ENCODE results near the gene ZNF670.
"Not testable (repeated sequence)": the region's sequence is repeated elsewhere in the genome, so short reads cannot be mapped to it uniquely, and the experiment has no call there.

The ZNF670 gene

DNA sequence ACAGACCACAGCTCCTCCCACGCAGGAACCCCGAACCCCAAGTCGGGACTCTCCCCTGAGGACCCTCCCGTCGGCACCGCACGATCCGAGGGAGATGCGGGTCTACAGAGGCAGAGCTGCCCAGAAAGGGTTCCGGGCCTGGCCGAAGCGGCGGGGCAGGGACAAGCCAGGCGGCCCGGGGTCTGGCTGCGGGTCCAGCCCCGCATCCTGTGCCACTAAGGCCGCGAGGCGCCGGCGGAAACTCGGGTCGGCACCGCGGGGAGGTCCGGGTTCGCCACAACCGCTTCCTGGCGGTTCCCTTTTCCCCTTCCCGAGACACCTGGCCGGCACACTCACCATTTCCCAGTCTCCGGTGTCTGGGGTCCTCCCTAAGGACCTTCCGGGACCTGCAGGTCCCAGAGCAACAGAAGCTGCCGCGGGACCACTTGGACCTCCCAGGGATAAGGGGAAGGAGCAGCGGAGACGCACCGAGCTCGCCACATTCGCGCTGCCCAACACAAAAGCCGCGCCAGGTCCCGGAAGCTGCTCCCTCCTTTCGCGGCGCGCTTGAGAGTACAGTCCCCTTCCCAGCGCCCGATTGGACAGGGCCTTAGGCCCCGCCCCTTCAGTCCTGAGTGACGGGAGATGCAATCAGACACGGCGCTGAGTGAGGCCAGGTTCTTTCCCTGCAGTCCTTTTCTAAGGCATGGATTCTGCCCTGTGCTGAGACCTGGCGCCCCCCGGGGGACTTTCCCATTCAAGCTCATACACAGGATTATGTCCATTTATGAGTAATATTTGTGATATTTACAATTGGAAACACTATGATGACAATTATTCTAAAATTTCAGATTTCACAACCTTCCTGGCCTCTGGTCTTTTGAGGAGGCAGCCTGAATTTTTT is at the start of gene ZNF670:
ZNF670 (minus strand) TSS at position 554 of the 883 bp plus-strand sequence; CDS start at position 339, 215 bp downstream.
- TF ChIP-seq, protein P1, sequence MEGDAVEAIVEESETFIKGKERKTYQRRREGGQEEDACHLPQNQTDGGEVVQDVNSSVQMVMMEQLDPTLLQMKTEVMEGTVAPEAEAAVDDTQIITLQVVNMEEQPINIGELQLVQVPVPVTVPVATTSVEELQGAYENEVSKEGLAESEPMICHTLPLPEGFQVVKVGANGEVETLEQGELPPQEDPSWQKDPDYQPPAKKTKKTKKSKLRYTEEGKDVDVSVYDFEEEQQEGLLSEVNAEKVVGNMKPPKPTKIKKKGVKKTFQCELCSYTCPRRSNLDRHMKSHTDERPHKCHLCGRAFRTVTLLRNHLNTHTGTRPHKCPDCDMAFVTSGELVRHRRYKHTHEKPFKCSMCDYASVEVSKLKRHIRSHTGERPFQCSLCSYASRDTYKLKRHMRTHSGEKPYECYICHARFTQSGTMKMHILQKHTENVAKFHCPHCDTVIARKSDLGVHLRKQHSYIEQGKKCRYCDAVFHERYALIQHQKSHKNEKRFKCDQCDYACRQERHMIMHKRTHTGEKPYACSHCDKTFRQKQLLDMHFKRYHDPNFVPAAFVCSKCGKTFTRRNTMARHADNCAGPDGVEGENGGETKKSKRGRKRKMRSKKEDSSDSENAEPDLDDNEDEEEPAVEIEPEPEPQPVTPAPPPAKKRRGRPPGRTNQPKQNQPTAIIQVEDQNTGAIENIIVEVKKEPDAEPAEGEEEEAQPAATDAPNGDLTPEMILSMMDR (IDR thresholded peaks at IDR 0.05; ENCODE audit: low read depth, low read length) = no peak
- H3K4me3 ChIP-seq (ENCODE audit: low read depth, low read length) = peak within 1 kb of the TSS; percentile 93

GRCh38 chr1:247127519-247128282 is 49.1 kb upstream of the ZNF670 start:
- peak overlapping the region; percentile 24 for H3K4me3 ChIP-seq (ENCODE audit: low read depth, low read length)

- not testable (repeated sequence) for H3K4me3 ChIP-seq (ENCODE audit: low read depth, low read length)
These were observed 48.0 kb upstream of the ZNF670 start for GRCh38 chr1:247126601-247127000.

DNA sequence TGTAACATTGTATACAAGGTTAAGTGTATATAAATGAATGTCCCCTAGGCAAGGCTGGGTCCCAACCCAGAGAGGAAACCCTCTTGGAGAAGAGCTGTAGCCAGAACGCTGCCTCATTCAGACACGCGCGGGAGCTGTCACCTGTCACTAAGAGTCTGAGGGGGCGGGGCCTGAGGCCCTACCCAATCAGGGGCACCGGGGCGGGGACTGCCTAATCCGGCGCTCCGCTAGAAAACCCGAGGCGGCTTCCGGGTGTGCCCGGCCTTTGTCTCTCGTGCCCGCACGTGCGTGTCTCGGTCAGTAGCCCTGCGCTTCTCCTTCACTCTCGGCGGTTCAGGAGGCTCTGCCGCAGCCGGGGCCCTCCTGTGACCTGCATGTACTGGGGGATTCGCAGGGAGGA is 47.6 kb upstream of the ZNF670 start:
- not testable (repeated sequence) for H3K4me3 ChIP-seq (ENCODE audit: low read depth, low read length)

- TF ChIP-seq, protein P1 (IDR thresholded peaks at IDR 0.05; ENCODE audit: low read depth, low read length) = no peak
- H3K4me3 ChIP-seq (ENCODE audit: low read depth, low read length) = no peak overlapping the region
These were observed 42.8 kb upstream of the ZNF670 start for GRCh38 chr1:247121382-247121781.

- not testable (repeated sequence) for H3K4me3 ChIP-seq (ENCODE audit: low read depth, low read length)
These were observed 41.7 kb upstream of the ZNF670 start for GRCh38 chr1:247120408-247120668.

- no peak overlapping the region for H3K4me3 ChIP-seq (ENCODE audit: low read depth, low read length)
- TF ChIP-seq, protein P1 (IDR thresholded peaks at IDR 0.05; ENCODE audit: low read depth, low read length) = no peak
These were observed 41.2 kb upstream of the ZNF670 start for GRCh38 chr1:247119600-247120407.

DNA sequence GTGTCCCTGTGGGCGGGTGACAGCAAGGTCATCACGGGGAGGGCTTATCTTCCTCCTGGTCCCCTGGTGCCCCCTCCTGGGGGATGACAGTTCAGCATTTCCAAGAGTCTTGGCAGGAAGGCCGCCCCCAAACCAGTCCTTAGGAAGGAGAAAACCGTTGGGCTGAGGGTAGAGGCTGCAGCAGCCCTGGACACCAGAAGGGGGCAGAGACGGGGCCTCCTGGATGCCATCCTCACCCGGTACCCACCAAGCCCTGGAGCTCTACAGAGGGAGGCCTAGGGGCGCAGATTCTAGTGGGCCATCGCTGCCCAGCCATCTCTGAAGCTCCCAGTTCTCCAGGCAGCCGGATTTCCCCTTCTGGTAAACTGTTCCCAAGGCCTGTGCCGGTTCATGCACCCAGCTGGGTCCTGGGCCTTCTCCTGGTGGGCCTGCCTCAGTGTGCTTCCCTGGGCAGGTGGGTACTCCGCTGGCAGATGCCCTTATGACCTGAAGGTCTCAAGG is 40.4 kb upstream of the ZNF670 start:
- TF ChIP-seq, protein P1 (IDR thresholded peaks at IDR 0.05; ENCODE audit: low read depth, low read length) = peak; percentile 4; the same call in 1 of the 2 replicates
- no peak overlapping the region for H3K4me3 ChIP-seq (ENCODE audit: low read depth, low read length)

- TF ChIP-seq, protein P1 (IDR thresholded peaks at IDR 0.05; ENCODE audit: low read depth, low read length) = no peak
These were observed 36.9 kb upstream of the ZNF670 start for GRCh38 chr1:247115545-247115944.

More at GRCh38 chr1:247115545-247115944, 36.9 kb upstream of the ZNF670 start:
- no peak overlapping the region for H3K4me3 ChIP-seq (ENCODE audit: low read depth, low read length)

Data from WI38 (cell line).